Sigmoid colon (tissue), 7 donors: Measurements from ENCODE around the gene NTF4. TPM values are rescaled to one million over a fixed set of nuclear protein-coding genes. Genes with fewer than 3 reads are reported as not detected.

Experiments used
- DNase-seq: peaks from one replicate; pipeline ENCODE4 v3.0.0-alpha.2; 2019
- H3K27ac ChIP-seq, 4 donors: fragments of 200-600 bp; sonication (generic); one replicate each; pipeline ENCODE4 v1.5.1; 2016 to 2019; ENCODE audit warnings: mild to moderate bottlenecking in 1 of 4
- H3K27me3 ChIP-seq, 3 donors: fragments of 200-600 bp; sonication (generic); one replicate each; pipeline ENCODE4 v1.5.1; 2019; ENCODE audit warnings: mild to moderate bottlenecking in 1 of 3
- H3K36me3 ChIP-seq, 4 donors: fragments of 200-600 bp; sonication (generic); one replicate each; pipeline ENCODE4 v1.5.1; 2016 to 2019
- H3K4me1 ChIP-seq, 4 donors: fragments of 200-600 bp; sonication (generic); one replicate each; pipeline ENCODE4 v1.5.1; 2017 to 2019
- H3K4me3 ChIP-seq, 4 donors: fragments of 200-600 bp; sonication (generic); one replicate each; pipeline ENCODE4 v1.5.1; 2017 to 2019; ENCODE audit warnings: mild to moderate bottlenecking in 2 of 4, moderate library complexity in 1 of 4
- H3K9me3 ChIP-seq, 4 donors: fragments of 200-600 bp in 3 of 4; sonication (generic) in 3 of 4; one replicate each; pipeline versions ENCODE4 v1.5.1 to v1.6.1; 2013 to 2019
- CTCF ChIP-seq, 4 experiments: fragments of 450-650 bp in 3 of 4; fragments of 200-600 bp in 1 of 4; IDR thresholded peaks; one replicate each; pipeline ENCODE4 v1.5.1; 2016 to 2019; ENCODE audit warnings: antibody characterized with exemption in 4 of 4, mild to moderate bottlenecking in 3 of 4, moderate library complexity in 2 of 4
- EP300 ChIP-seq, 4 donors: sonication (generic); formaldehyde crosslinking; IDR thresholded peaks; one replicate each; pipeline ENCODE4 v1.6.1; 2017; ENCODE audit warnings: antibody characterized with exemption in 4 of 4
- POLR2A ChIP-seq, 2 donors: fragments of 450-650 bp; IDR thresholded peaks; one replicate each; pipeline ENCODE4 v1.6.1; 2016; ENCODE audit warnings: antibody characterized with exemption in 2 of 2, mild to moderate bottlenecking in 2 of 2, moderate library complexity in 2 of 2
- POLR2AphosphoS5 ChIP-seq, 4 donors: sonication (generic); formaldehyde crosslinking; IDR thresholded peaks; one replicate each; pipeline ENCODE4 v1.6.1; 2017; ENCODE audit warnings: antibody characterized with exemption in 4 of 4
- WGBS, 2 donors: extraction: QIAGEN DNeasy Blood & Tissue Kit; methylation state at CpG; one replicate each; pipeline ENCODE4 v1.1.7; 2013; 5-methylcytosine and 5-hydroxymethylcytosine counted together
- intact Hi-C: fragments of 100-400 bp; cut with DNase I; formaldehyde crosslinking; loops from one replicate; pipeline ENCODE4 v1.15.1; 2023
- polyA plus RNA-seq, 3 donors: library from polyadenylated mRNA; stranded (reverse); fragments of 200-250 nt; gene quantifications; one replicate each; pipeline ENCODE4 v1.2.3, GENCODE V29; 2013
- total RNA-seq, 4 donors: library from RNA; depleted of rRNA; stranded (reverse); fragments of >200 nt; gene quantifications; one replicate each; pipeline ENCODE4 v1.1.0, GENCODE V29; 2016
- donor health status: healthy with polysubstance abuse.
- donor health status: Bipolar disorder and iron deficiency.
- donor health status: healthy.

Gene NTF4
- total and polyA plus RNA-seq, 7 donors, result not detected

GRCh38 chr19:49104229-49104864, 39.7 kb upstream of the NTF4 start:
- 68 to 89% methylated on average over 30 of the region's 30 CpGs for WGBS, 2 donors
- intact Hi-C loops, result no loop called here
- peaks cover 48 to 100% (median 66%) of the 10 kb centered on the region in 4 donors for H3K36me3 ChIP-seq

DNA sequence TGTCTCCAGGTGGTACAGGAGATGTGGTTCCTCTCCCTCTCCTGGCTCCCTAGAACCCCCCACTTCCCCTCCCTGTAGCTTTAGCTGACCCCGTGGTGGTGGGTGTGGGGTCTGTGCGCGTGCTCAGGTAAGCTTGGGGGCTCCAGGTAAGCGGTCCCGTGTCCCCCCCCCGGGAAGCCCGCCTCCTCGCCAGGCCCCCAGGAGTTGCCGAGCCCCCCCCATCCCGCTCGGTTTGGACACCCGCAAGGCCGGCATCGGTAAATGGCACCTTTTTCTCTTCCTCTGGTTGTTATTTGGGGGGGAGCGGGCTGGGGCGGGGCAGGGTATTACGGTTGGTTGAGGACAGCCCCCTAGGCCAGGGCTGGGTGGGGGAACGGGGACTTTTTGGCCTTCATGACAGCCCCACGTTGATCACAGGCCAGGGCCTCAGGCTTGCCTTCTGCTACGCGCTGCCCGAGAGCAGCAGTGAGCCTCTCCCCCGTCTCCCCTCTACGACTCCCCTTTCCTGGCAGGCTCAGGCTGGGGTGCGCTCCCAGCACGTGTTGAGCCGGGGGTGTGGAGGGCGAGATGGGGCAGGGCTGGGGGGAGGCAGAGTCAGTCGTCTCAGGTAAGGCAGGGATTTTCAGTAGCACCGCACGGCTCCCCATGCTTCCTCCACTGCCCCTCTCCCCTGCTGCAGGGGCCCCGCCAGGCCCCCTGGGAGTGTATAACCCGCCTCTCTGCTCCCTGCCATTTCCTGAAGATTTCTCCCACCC, 38.9 kb upstream of the NTF4 start:
- H3K4me1 ChIP-seq, result no peaks in the 10 kb centered on the region
- H3K9me3 ChIP-seq, result no peaks in the 10 kb centered on the region
- WGBS, 2 donors, result 85 to 91% methylated on average over 33 of the region's 33 CpGs
- DNase-seq, result no peak
- peaks cover 54 to 100% (median 72%) of the 10 kb centered on the region in 4 donors for H3K36me3 ChIP-seq
- TF ChIP-seq CTCF (IDR thresholded peaks at IDR 0.05) (no peak), POLR2A (IDR thresholded peaks at IDR 0.05) (no peak)
- no peak overlapping the region for H3K27ac ChIP-seq
- intact Hi-C loops, result no loop called here
- H3K27me3 ChIP-seq, result no peaks in the 10 kb centered on the region
- H3K4me3 ChIP-seq, result no peak overlapping the region

More at GRCh38 chr19:49104229-49104864, 39.7 kb upstream of the NTF4 start:
- no peak for TF ChIP-seq EP300 (IDR thresholded peaks at IDR 0.05)
- no peak for TF ChIP-seq POLR2AphosphoS5 (IDR thresholded peaks at IDR 0.05)
- no peak for TF ChIP-seq CTCF (IDR thresholded peaks at IDR 0.05)
- no peak for TF ChIP-seq POLR2A (IDR thresholded peaks at IDR 0.05)
- Histone ChIP-seq H3K4me3 (no peak overlapping the region), H3K9me3 (no peaks in the 10 kb centered on the region), H3K27me3 (no peaks in the 10 kb centered on the region), H3K4me1 (no peaks in the 10 kb centered on the region), H3K27ac (no peak overlapping the region)
- DNase-seq, result no peak

- WGBS, 2 donors, result 86 to 92% methylated on average over 12 of the region's 12 CpGs
- DNase-seq, result no peak
- H3K36me3 ChIP-seq, result peaks cover 55 to 98% (median 70%) of the 10 kb centered on the region in 4 donors
Observed at GRCh38 chr19:49102303-49102702, 37.7 kb upstream of the NTF4 start.

GRCh38 chr19:49101160-49101559, 36.5 kb upstream of the NTF4 start:
- no peaks in the 10 kb centered on the region for H3K27me3 ChIP-seq
- no peak for DNase-seq
- WGBS, 2 donors, result 80 to 89% methylated on average over 12 of the region's 12 CpGs
- H3K36me3 ChIP-seq, result peaks cover 56 to 98% (median 67%) of the 10 kb centered on the region in 4 donors
- H3K27ac ChIP-seq, result no peak overlapping the region
- TF ChIP-seq EP300 (IDR thresholded peaks at IDR 0.05) (no peak), POLR2AphosphoS5 (IDR thresholded peaks at IDR 0.05) (no peak), CTCF (IDR thresholded peaks at IDR 0.05) (no peak), POLR2A (IDR thresholded peaks at IDR 0.05) (no peak)
- intact Hi-C loops, result no loop called here
- H3K9me3 ChIP-seq, result no peaks in the 10 kb centered on the region
- no peaks in the 10 kb centered on the region for H3K4me1 ChIP-seq
- no peak overlapping the region for H3K4me3 ChIP-seq

More at GRCh38 chr19:49102303-49102702, 37.7 kb upstream of the NTF4 start:
- no peaks in the 10 kb centered on the region for H3K9me3 ChIP-seq
- no peak overlapping the region for H3K27ac ChIP-seq
- TF ChIP-seq POLR2A (IDR thresholded peaks at IDR 0.05) (no peak), EP300 (IDR thresholded peaks at IDR 0.05) (no peak), CTCF (IDR thresholded peaks at IDR 0.05) (no peak), POLR2AphosphoS5 (IDR thresholded peaks at IDR 0.05) (no peak)
- no peaks in the 10 kb centered on the region for H3K4me1 ChIP-seq
- H3K4me3 ChIP-seq, result no peak overlapping the region
- intact Hi-C loops, result no loop called here
- H3K27me3 ChIP-seq, result no peaks in the 10 kb centered on the region
